WTC11 (cell line): ENCODE results near the gene SDC4. TPM values are rescaled to one million over a fixed set of nuclear protein-coding genes. Genes with fewer than 3 reads are reported as not detected.

Source experiments
- ATAC-seq: fragments of 200-7000 bp; cut with Tn5 transposase; 2 replicates; pipeline ENCODE4 v1.10.0; 2021; ENCODE audit warnings: mild to moderate bottlenecking, moderate library complexity
- CTCF ChIA-PET: fragments of 300-600 bp; sonication (Branson Sonifier 250); formaldehyde crosslinking; loops from one replicate; lab custom pipeline; 2021; ENCODE audit warnings: antibody characterized with exemption; lab: Charles Lee
- POLR2A ChIA-PET: fragments of 350-600 bp; sonication (Branson Sonifier 250); formaldehyde crosslinking; loops from one replicate; lab custom pipeline; 2021; ENCODE audit warnings: antibody characterized with exemption; lab: Charles Lee
- DNase-seq: peaks from one replicate; pipeline ENCODE4 v3.0.0; 2021; ENCODE audit warnings: low spot score
- H3K27ac Mint-ChIP-seq: 2 replicates; pipeline ENCODE4 v1.8.0; 2021; ENCODE audit warnings: mixed read lengths
- H3K27me3 Mint-ChIP-seq: 2 replicates; pipeline ENCODE4 v1.8.0; 2021; ENCODE audit warnings: low read depth, mild to moderate bottlenecking, moderate library complexity, mixed read lengths
- H3K36me3 Mint-ChIP-seq: 2 replicates; pipeline ENCODE4 v1.8.0; 2021; ENCODE audit warnings: mixed read lengths
- H3K4me1 Mint-ChIP-seq: 2 replicates; pipeline ENCODE4 v1.8.0; 2022; ENCODE audit warnings: mixed read lengths
- H3K4me3 Mint-ChIP-seq: 2 replicates; pipeline ENCODE4 v1.8.0; 2021; ENCODE audit warnings: mild to moderate bottlenecking, moderate library complexity, mixed read lengths
- H3K9me3 Mint-ChIP-seq: 2 replicates; pipeline ENCODE4 v1.8.0; 2021; ENCODE audit warnings: mixed read lengths
- FOXP1 ChIP-seq: sonication (generic); formaldehyde crosslinking; IDR thresholded peaks from 2 replicates; pipeline ENCODE4 v1.8.0; 2022; ENCODE audit warnings: missing genetic modification reagents, mild to moderate bottlenecking, moderate library complexity, borderline replicate concordance
- GTF2I ChIP-seq: fragments of 250-450 bp; sonication (Bioruptor Pico); conservative IDR thresholded peaks from 2 replicates; pipeline ENCODE4 v1.4.0; 2021; ENCODE audit warnings: mild to moderate bottlenecking
- RELA ChIP-seq: sonication (generic); formaldehyde crosslinking; IDR thresholded peaks from 2 replicates; pipeline ENCODE4 v1.8.1; 2022; ENCODE audit warnings: missing genetic modification reagents, mild to moderate bottlenecking, borderline replicate concordance
- RORB ChIP-seq: fragments of 250-450 bp; sonication (Bioruptor Pico); IDR thresholded peaks from 2 replicates; pipeline ENCODE4 v1.9.0; 2021; ENCODE audit warnings: mild to moderate bottlenecking
- ZNF121 ChIP-seq: sonication (generic); formaldehyde crosslinking; IDR thresholded peaks from 2 replicates; pipeline ENCODE4 v1.8.0; 2023; ENCODE audit warnings: missing genetic modification reagents
- total RNA-seq: library from RNA; stranded (reverse); gene quantifications from 3 replicates; pipeline ENCODE4 v1.2.3, GENCODE V29; 2021
- TF ChIP-seq, protein P1 (sequence below): sonication (generic); formaldehyde crosslinking; IDR thresholded peaks from 2 replicates; pipeline ENCODE4 v1.8.0; 2022; ENCODE audit warnings: mild to moderate bottlenecking, missing genetic modification reagents
- TF ChIP-seq, protein P2 (sequence below): sonication (generic); formaldehyde crosslinking; IDR thresholded peaks from 2 replicates; pipeline ENCODE4 v1.8.1; 2023; ENCODE audit warnings: mild to moderate bottlenecking, moderate library complexity, missing genetic modification reagents
- TF ChIP-seq, protein P3 (sequence below): fragments of 200-600 bp; IDR thresholded peaks from 2 replicates; pipeline ENCODE4 v1.8.0; 2022; ENCODE audit warnings: antibody characterized with exemption
- TF ChIP-seq, protein P4 (sequence below): fragments of 250-450 bp; sonication (Bioruptor Pico); IDR thresholded peaks from 2 replicates; pipeline ENCODE4 v1.9.0; 2021; ENCODE audit warnings: mild to moderate bottlenecking, borderline replicate concordance
- TF ChIP-seq, protein P5 (sequence below): sonication (generic); formaldehyde crosslinking; IDR thresholded peaks from 2 replicates; pipeline ENCODE4 v1.8.0; 2023; ENCODE audit warnings: mild to moderate bottlenecking, missing genetic modification reagents

SDC4 gene
- total RNA-seq, 1 experiment from 2014 or later = 64.0 TPM

DNA sequence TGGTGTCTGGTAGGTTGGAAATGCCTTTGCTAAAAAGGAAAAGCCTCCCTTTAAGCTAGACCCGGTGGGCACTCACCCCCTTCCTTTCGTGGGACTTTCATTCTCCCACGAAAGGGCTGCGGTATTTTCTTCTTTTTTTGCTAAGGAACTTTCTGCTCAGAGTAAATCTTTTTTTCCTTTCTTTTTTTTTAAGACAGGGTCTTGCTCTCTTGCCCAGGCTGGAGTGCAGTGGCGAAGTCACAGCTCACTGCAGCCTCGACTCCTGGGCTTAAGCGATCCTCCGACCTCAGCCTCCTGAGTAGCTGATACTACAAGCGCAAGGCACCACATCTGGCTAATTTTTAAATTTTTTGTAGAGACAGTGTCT lies 25.9 kb upstream of the SDC4 start:
- Mint-ChIP-seq H3K27me3 (peaks cover 6% of the 10 kb centered on the region), H3K4me3 (peak overlapping the region; percentile 73), H3K36me3 (no peaks in the 10 kb centered on the region)
- TF ChIP-seq GTF2I (CRISPR knock-in tag) = peak; percentile 61; the same call in 1 of the 2 replicates
- TF ChIP-seq RELA (CRISPR knock-in tag) = no peak
- peak; percentile 94 for TF ChIP-seq ZNF121 (CRISPR knock-in tag)
- TF ChIP-seq, all 79 proteins: peak for 2
- Mint-ChIP-seq H3K27ac (no peak overlapping the region), H3K4me1 (peaks cover 13% of the 10 kb centered on the region), H3K9me3 (no peaks in the 10 kb centered on the region)
- no peak for DNase-seq
- ChIA-PET POLR2A (interaction anchor here (0.6 to 2.1 kb wide), 5 partner anchors 11 to 113 kb away, joined by 4 to 9 read pairs (median 6); partner anchors contain the start of genes PIGT and SYS1), CTCF (interaction anchor here (0.6 to 5.5 kb wide), 50 partner anchors 9 to 754 kb away, joined by 3 to 164 read pairs (median 9); partner anchors contain the start of genes DBNDD2, MATN4, PIGT and RBPJL)
- ATAC-seq = no peak

DNA sequence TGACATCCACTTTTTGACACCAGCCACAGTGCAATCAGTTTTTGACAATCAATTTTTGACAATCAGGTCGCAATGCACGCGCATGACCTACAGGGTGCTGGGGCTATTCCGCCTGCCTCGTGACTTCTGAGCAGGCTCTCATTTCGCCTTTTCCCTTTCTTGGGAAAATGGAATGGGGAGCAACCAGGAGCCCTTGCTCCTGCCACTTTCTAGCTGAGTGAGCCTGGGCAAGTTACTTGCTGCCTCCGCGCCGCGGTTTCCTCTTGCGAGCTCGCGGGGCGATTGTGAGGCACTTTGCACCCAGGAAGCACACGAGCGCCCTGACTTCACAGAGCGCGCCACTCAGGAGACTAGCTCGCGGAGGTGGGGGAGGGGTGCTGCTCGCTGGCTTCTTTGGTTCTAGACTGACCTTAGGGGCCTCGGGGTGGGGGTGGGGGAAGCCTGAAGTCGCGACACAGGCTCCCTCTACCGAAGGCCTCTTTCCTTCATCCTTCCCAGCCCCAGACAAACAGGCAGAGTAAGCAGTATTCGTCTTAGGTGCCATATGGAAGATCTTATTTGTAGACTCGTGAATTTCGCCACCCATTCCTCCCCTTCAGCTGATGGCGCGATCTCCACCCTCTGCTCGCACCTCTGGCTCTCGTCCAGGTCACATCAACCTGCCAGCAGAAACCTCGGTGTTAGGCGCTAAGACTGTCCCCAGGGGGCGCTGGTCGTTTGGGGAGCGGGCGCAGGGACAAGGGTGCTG lies 25.3 kb upstream of the SDC4 start:
- peaks cover 6% of the 10 kb centered on the region for H3K27me3 Mint-ChIP-seq
- H3K4me1 Mint-ChIP-seq = peaks cover 13% of the 10 kb centered on the region
- peak overlapping the region; percentile 73 for H3K4me3 Mint-ChIP-seq
- no peaks in the 10 kb centered on the region for H3K9me3 Mint-ChIP-seq
- ChIA-PET CTCF (interaction anchor here (0.6 to 5.5 kb wide), 55 partner anchors 9 to 1708 kb away, joined by 3 to 164 read pairs (median 8); partner anchors contain the start of genes DBNDD2, MATN4, PIGT and RBPJL), POLR2A (interaction anchor here (0.6 to 2.1 kb wide), 6 partner anchors 10 to 114 kb away, joined by 4 to 9 read pairs (median 6); partner anchors contain the start of genes PIGT, SDC4 and SYS1)
- ATAC-seq (peak; percentile 89), DNase-seq (peak; percentile 94)
- H3K27ac Mint-ChIP-seq = no peak overlapping the region
- TF ChIP-seq, protein P1, sequence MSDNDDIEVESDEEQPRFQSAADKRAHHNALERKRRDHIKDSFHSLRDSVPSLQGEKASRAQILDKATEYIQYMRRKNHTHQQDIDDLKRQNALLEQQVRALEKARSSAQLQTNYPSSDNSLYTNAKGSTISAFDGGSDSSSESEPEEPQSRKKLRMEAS (CRISPR knock-in tag) = peak; percentile 27; the same call in 1 of the 2 replicates
- TF ChIP-seq FOXP1 (CRISPR knock-in tag) (0 out of 2 replicates have a peak, but pooled peaks have one; percentile 39), RORB (CRISPR knock-in tag) (no peak)
- TF ChIP-seq, protein P2, sequence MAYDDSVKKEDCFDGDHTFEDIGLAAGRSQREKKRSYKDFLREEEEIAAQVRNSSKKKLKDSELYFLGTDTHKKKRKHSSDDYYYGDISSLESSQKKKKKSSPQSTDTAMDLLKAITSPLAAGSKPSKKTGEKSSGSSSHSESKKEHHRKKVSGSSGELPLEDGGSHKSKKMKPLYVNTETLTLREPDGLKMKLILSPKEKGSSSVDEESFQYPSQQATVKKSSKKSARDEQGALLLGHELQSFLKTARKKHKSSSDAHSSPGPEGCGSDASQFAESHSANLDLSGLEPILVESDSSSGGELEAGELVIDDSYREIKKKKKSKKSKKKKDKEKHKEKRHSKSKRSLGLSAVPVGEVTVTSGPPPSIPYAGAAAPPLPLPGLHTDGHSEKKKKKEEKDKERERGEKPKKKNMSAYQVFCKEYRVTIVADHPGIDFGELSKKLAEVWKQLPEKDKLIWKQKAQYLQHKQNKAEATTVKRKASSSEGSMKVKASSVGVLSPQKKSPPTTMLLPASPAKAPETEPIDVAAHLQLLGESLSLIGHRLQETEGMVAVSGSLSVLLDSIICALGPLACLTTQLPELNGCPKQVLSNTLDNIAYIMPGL = peak; percentile 3; the same call in 1 of the 2 replicates
- TF ChIP-seq, protein P3, sequence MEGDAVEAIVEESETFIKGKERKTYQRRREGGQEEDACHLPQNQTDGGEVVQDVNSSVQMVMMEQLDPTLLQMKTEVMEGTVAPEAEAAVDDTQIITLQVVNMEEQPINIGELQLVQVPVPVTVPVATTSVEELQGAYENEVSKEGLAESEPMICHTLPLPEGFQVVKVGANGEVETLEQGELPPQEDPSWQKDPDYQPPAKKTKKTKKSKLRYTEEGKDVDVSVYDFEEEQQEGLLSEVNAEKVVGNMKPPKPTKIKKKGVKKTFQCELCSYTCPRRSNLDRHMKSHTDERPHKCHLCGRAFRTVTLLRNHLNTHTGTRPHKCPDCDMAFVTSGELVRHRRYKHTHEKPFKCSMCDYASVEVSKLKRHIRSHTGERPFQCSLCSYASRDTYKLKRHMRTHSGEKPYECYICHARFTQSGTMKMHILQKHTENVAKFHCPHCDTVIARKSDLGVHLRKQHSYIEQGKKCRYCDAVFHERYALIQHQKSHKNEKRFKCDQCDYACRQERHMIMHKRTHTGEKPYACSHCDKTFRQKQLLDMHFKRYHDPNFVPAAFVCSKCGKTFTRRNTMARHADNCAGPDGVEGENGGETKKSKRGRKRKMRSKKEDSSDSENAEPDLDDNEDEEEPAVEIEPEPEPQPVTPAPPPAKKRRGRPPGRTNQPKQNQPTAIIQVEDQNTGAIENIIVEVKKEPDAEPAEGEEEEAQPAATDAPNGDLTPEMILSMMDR = peak; percentile 92
- TF ChIP-seq, protein P4, sequence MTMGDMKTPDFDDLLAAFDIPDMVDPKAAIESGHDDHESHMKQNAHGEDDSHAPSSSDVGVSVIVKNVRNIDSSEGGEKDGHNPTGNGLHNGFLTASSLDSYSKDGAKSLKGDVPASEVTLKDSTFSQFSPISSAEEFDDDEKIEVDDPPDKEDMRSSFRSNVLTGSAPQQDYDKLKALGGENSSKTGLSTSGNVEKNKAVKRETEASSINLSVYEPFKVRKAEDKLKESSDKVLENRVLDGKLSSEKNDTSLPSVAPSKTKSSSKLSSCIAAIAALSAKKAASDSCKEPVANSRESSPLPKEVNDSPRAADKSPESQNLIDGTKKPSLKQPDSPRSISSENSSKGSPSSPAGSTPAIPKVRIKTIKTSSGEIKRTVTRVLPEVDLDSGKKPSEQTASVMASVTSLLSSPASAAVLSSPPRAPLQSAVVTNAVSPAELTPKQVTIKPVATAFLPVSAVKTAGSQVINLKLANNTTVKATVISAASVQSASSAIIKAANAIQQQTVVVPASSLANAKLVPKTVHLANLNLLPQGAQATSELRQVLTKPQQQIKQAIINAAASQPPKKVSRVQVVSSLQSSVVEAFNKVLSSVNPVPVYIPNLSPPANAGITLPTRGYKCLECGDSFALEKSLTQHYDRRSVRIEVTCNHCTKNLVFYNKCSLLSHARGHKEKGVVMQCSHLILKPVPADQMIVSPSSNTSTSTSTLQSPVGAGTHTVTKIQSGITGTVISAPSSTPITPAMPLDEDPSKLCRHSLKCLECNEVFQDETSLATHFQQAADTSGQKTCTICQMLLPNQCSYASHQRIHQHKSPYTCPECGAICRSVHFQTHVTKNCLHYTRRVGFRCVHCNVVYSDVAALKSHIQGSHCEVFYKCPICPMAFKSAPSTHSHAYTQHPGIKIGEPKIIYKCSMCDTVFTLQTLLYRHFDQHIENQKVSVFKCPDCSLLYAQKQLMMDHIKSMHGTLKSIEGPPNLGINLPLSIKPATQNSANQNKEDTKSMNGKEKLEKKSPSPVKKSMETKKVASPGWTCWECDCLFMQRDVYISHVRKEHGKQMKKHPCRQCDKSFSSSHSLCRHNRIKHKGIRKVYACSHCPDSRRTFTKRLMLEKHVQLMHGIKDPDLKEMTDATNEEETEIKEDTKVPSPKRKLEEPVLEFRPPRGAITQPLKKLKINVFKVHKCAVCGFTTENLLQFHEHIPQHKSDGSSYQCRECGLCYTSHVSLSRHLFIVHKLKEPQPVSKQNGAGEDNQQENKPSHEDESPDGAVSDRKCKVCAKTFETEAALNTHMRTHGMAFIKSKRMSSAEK (CRISPR knock-in tag) = no peak
- TF ChIP-seq, protein P5, sequence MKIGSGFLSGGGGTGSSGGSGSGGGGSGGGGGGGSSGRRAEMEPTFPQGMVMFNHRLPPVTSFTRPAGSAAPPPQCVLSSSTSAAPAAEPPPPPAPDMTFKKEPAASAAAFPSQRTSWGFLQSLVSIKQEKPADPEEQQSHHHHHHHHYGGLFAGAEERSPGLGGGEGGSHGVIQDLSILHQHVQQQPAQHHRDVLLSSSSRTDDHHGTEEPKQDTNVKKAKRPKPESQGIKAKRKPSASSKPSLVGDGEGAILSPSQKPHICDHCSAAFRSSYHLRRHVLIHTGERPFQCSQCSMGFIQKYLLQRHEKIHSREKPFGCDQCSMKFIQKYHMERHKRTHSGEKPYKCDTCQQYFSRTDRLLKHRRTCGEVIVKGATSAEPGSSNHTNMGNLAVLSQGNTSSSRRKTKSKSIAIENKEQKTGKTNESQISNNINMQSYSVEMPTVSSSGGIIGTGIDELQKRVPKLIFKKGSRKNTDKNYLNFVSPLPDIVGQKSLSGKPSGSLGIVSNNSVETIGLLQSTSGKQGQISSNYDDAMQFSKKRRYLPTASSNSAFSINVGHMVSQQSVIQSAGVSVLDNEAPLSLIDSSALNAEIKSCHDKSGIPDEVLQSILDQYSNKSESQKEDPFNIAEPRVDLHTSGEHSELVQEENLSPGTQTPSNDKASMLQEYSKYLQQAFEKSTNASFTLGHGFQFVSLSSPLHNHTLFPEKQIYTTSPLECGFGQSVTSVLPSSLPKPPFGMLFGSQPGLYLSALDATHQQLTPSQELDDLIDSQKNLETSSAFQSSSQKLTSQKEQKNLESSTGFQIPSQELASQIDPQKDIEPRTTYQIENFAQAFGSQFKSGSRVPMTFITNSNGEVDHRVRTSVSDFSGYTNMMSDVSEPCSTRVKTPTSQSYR (CRISPR knock-in tag) = peak; percentile 48; the same call in 1 of the 2 replicates
- H3K36me3 Mint-ChIP-seq = no peaks in the 10 kb centered on the region
